Body of pancreas (tissue), 4 donors: ENCODE results near the gene TOR3A. TPM values are rescaled to one million over a fixed set of nuclear protein-coding genes. Genes with fewer than 3 reads are reported as not detected.

Experiments
- ATAC-seq: fragments of 150-250 bp; one replicate; pipeline ENCODE4 v1.9.1; 2016
- DNase-seq, 4 donors: peaks; one replicate each; pipeline ENCODE4 v3.0.0-alpha.2; 2019
- H3K27ac ChIP-seq, 4 donors: fragments of 200-600 bp; sonication (generic); 1 replicate in 3 of 4; 2 replicates in 1 of 4; pipeline versions ENCODE4 v1.5.1 to v1.6.1; 2016 to 2019; ENCODE audit warnings: mild to moderate bottlenecking in 1 of 4, mixed read lengths in 1 of 4, moderate library complexity in 1 of 4
- H3K27me3 ChIP-seq, 2 donors: fragments of 200-600 bp; sonication (generic); one replicate each; pipeline ENCODE4 v1.6.0; 2016; ENCODE audit warnings: mild to moderate bottlenecking in 1 of 2
- H3K36me3 ChIP-seq, 2 donors: fragments of 200-600 bp; sonication (generic); replicated peaks in 1 of 2; 2 replicates each; pipeline ENCODE4 v1.5.1; 2016; ENCODE audit warnings: low read depth in 2 of 2; ENCODE audit not compliant: insufficient read depth in 1 of 2
- H3K4me1 ChIP-seq: fragments of 200-600 bp; sonication (generic); one replicate; pipeline ENCODE4 v1.6.0; 2016
- H3K4me3 ChIP-seq, 2 donors: fragments of 200-600 bp; sonication (generic); 1 replicate in 1 of 2; 2 replicates in 1 of 2; pipeline ENCODE4 v1.5.1; 2016 to 2019
- H3K9me3 ChIP-seq, 3 donors: fragments of 200-600 bp; sonication (generic); 1 replicate in 2 of 3; 2 replicates in 1 of 3; pipeline ENCODE4 v1.5.1; 2016
- POLR2A ChIP-seq, 3 donors: fragments of 450-650 bp; IDR thresholded peaks; one replicate each; pipeline ENCODE4 v1.6.1; 2016; ENCODE audit warnings: antibody characterized with exemption in 3 of 3, mild to moderate bottlenecking in 2 of 3
- WGBS, 2 donors: methylation state at CpG; one replicate each; pipeline ENCODE4 v1.1.5; 2017; 5-methylcytosine and 5-hydroxymethylcytosine counted together
- intact Hi-C: fragments of 100-400 bp; cut with DNase I; formaldehyde crosslinking; loops from one replicate; pipeline ENCODE4 v1.15.1; 2023
- total RNA-seq, 2 donors: library from RNA; depleted of rRNA; stranded (reverse); fragments of >200 nt; gene quantifications; one replicate each; pipeline ENCODE4 v1.1.0, GENCODE V29; 2016
- TF ChIP-seq, protein P1 (sequence below), 7 experiments: fragments of 450-650 bp in 4 of 7; fragments of 200-600 bp in 3 of 7; sonication (generic) in 3 of 7; IDR thresholded peaks; one replicate each; pipeline ENCODE4 v1.5.1; 2016 to 2019; ENCODE audit warnings: antibody characterized with exemption in 7 of 7

The TOR3A gene
- total RNA-seq, 2 donors from 2014 or later = 23.1 to 27.7 TPM

DNA sequence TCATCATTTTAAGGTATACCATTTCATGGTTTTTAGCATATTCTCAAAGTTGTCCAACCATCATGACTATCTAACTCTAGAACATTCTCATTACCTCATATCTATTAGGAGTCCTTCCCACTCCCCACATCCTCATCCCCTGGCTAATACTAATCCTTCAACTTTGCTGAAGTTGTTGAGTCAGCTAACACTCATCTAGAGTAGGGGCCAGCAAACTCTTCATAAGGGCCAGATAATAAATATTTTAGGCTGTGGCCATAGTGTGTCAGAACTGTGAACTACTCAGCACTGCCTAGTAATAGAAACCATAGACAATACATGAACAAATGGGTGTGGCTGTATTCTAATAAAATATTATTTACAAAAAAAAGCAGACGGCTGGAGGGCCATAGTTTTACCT lies 43.0 kb downstream of the TOR3A start:
- no peak overlapping the region for H3K4me3 ChIP-seq
- no peak for TF ChIP-seq POLR2A (IDR thresholded peaks at IDR 0.05)
- TF ChIP-seq, protein P1, sequence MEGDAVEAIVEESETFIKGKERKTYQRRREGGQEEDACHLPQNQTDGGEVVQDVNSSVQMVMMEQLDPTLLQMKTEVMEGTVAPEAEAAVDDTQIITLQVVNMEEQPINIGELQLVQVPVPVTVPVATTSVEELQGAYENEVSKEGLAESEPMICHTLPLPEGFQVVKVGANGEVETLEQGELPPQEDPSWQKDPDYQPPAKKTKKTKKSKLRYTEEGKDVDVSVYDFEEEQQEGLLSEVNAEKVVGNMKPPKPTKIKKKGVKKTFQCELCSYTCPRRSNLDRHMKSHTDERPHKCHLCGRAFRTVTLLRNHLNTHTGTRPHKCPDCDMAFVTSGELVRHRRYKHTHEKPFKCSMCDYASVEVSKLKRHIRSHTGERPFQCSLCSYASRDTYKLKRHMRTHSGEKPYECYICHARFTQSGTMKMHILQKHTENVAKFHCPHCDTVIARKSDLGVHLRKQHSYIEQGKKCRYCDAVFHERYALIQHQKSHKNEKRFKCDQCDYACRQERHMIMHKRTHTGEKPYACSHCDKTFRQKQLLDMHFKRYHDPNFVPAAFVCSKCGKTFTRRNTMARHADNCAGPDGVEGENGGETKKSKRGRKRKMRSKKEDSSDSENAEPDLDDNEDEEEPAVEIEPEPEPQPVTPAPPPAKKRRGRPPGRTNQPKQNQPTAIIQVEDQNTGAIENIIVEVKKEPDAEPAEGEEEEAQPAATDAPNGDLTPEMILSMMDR (IDR thresholded peaks at IDR 0.05) = no peak
- peaks cover 10% of the 10 kb centered on the region for H3K4me1 ChIP-seq
- intact Hi-C loops = no loop called here
- no peaks in the 10 kb centered on the region for H3K27me3 ChIP-seq
- DNase-seq = no peak
- peaks cover 0 to 1% of the 10 kb centered on the region in 2 donors for H3K36me3 ChIP-seq
- 88 to 100% methylated on average over 1 of the region's 1 CpG for WGBS, 2 donors
- H3K27ac ChIP-seq = no peak overlapping the region
- no peak for ATAC-seq
- no peaks in the 10 kb centered on the region for H3K9me3 ChIP-seq

GRCh38 chr1:179126338-179127060 lies 44.6 kb downstream of the TOR3A start:
- intact Hi-C loops = no loop called here
- ATAC-seq (peak; percentile 66), DNase-seq (peak; percentile 41 to 69 (median 47))

DNA sequence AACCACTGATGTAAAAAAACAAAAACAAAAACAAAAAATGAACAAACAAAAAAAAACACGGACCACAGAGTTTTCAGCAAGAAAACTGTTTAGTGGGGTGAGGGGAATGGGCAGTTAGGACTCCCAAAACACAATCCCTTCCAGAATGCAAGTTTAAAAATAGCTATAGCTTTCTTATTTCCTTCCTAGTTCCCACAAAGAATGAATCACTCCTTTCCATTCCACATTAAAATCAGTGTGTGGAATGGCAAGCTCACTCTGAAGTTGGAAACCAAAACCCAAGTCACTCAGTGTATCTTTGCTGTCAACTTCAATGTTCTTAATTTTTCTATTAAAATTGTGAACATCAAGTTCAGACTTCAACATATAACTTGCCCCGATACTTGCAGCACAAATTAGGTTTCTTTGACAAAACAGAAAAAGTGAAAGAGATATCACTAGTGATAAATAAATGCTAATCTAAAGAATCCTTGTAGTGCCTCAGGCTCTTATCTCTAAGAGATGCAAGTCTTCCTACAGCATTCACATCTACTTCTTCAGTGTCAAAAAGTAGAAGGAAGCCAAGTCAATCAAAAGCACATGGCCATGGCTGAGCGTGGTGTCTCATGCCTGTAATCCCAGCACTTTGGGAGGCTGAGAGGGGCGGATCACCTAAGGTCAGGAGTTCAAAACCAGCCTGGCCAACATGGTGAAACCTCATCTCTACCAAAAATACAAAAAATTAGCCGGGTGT lies 45.5 kb downstream of the TOR3A start:
- DNase-seq (no peak), ATAC-seq (no peak)
- Histone ChIP-seq H3K27me3 (no peaks in the 10 kb centered on the region), H3K36me3 (no peaks in the 10 kb centered on the region), H3K27ac (no peak overlapping the region), H3K9me3 (no peaks in the 10 kb centered on the region), H3K4me1 (peaks cover 14% of the 10 kb centered on the region), H3K4me3 (no peak overlapping the region)
- intact Hi-C loops = no loop called here
- WGBS, 2 donors = 84 to 88% methylated on average over 5 of the region's 5 CpGs
- TF ChIP-seq POLR2A (IDR thresholded peaks at IDR 0.05) = no peak
- TF ChIP-seq, protein P1 (IDR thresholded peaks at IDR 0.05) = no peak

More at GRCh38 chr1:179126338-179127060, 44.6 kb downstream of the TOR3A start:
- no peak for TF ChIP-seq POLR2A (IDR thresholded peaks at IDR 0.05)
- TF ChIP-seq, protein P1 (IDR thresholded peaks at IDR 0.05) = no peak
- Histone ChIP-seq H3K27me3 (no peaks in the 10 kb centered on the region), H3K36me3 (no peaks in the 10 kb centered on the region), H3K9me3 (no peaks in the 10 kb centered on the region), H3K27ac (peak overlapping the region in 2 of 4 donors; percentile 28 to 33), H3K4me1 (peaks cover 14% of the 10 kb centered on the region), H3K4me3 (no peak overlapping the region)
- WGBS, 2 donors = 51 to 66% methylated on average over 8 of the region's 8 CpGs

GRCh38 chr1:179128520-179128919 lies 46.6 kb downstream of the TOR3A start:
- Histone ChIP-seq H3K36me3 (no peaks in the 10 kb centered on the region), H3K27me3 (no peaks in the 10 kb centered on the region), H3K27ac (peak overlapping the region in 2 of 4 donors; percentile 52 to 64), H3K4me1 (peaks cover 14% of the 10 kb centered on the region), H3K4me3 (no peak overlapping the region), H3K9me3 (no peaks in the 10 kb centered on the region)
- TF ChIP-seq, protein P1 (IDR thresholded peaks at IDR 0.05) = peak in 1 of 7 experiments; percentile 11
- no peak for TF ChIP-seq POLR2A (IDR thresholded peaks at IDR 0.05)
- ATAC-seq (no peak), DNase-seq (peak; percentile 10 to 44 (median 24))
- 6 to 29% methylated on average over 4 of the region's 4 CpGs for WGBS, 2 donors
- intact Hi-C loops = no loop called here
